WTC11 (cell line): ENCODE measurements around the gene PLP2. TPM values are rescaled to one million over a fixed set of nuclear protein-coding genes. Genes with fewer than 3 reads are reported as not detected.

Experiments used
- ATAC-seq: fragments of 200-7000 bp; cut with Tn5 transposase; 2 replicates; pipeline ENCODE4 v1.10.0; 2021; ENCODE audit warnings: mild to moderate bottlenecking, moderate library complexity
- CTCF ChIA-PET: fragments of 300-600 bp; sonication (Branson Sonifier 250); formaldehyde crosslinking; loops from one replicate; lab custom pipeline; 2021; ENCODE audit warnings: antibody characterized with exemption; lab: Charles Lee
- POLR2A ChIA-PET: fragments of 350-600 bp; sonication (Branson Sonifier 250); formaldehyde crosslinking; loops from one replicate; lab custom pipeline; 2021; ENCODE audit warnings: antibody characterized with exemption; lab: Charles Lee
- DNase-seq: peaks from one replicate; pipeline ENCODE4 v3.0.0; 2021; ENCODE audit warnings: low spot score
- H3K27ac Mint-ChIP-seq: 2 replicates; pipeline ENCODE4 v1.8.0; 2021; ENCODE audit warnings: mixed read lengths
- H3K27me3 Mint-ChIP-seq: 2 replicates; pipeline ENCODE4 v1.8.0; 2021; ENCODE audit warnings: low read depth, mild to moderate bottlenecking, moderate library complexity, mixed read lengths
- H3K36me3 Mint-ChIP-seq: 2 replicates; pipeline ENCODE4 v1.8.0; 2021; ENCODE audit warnings: mixed read lengths
- H3K4me1 Mint-ChIP-seq: 2 replicates; pipeline ENCODE4 v1.8.0; 2022; ENCODE audit warnings: mixed read lengths
- H3K4me3 Mint-ChIP-seq: 2 replicates; pipeline ENCODE4 v1.8.0; 2021; ENCODE audit warnings: mild to moderate bottlenecking, moderate library complexity, mixed read lengths
- H3K9me3 Mint-ChIP-seq: 2 replicates; pipeline ENCODE4 v1.8.0; 2021; ENCODE audit warnings: mixed read lengths
- AFF4 ChIP-seq: sonication (generic); formaldehyde crosslinking; IDR thresholded peaks from 2 replicates; pipeline ENCODE4 v1.8.1; 2023; ENCODE audit warnings: mild to moderate bottlenecking, missing genetic modification reagents, borderline replicate concordance
- ATF6 ChIP-seq: sonication (generic); formaldehyde crosslinking; IDR thresholded peaks from 2 replicates; pipeline ENCODE4 v1.8.1; 2023; ENCODE audit warnings: mild to moderate bottlenecking, missing genetic modification reagents
- CDX4 ChIP-seq: fragments of 250-450 bp; sonication (Bioruptor Pico); IDR thresholded peaks from 2 replicates; pipeline ENCODE4 v1.9.0; 2021; ENCODE audit warnings: moderate library complexity, mild to moderate bottlenecking, inconsistent platforms, borderline replicate concordance
- CTCF ChIP-seq: fragments of 200-600 bp; IDR thresholded peaks from 2 replicates; pipeline ENCODE4 v1.8.0; 2022; ENCODE audit warnings: antibody characterized with exemption
- E2F4 ChIP-seq: sonication (generic); formaldehyde crosslinking; IDR thresholded peaks from 2 replicates; pipeline ENCODE4 v1.8.1; 2022; ENCODE audit warnings: low read depth, mild to moderate bottlenecking, moderate library complexity, missing genetic modification reagents, borderline replicate concordance
- FOXJ3 ChIP-seq: sonication (generic); formaldehyde crosslinking; IDR thresholded peaks from 2 replicates; pipeline ENCODE4 v1.9.0; 2021; ENCODE audit warnings: missing genetic modification reagents, mild to moderate bottlenecking, borderline replicate concordance
- HMGA2 ChIP-seq: fragments of 250-450 bp; sonication (Bioruptor Pico); IDR thresholded peaks from 2 replicates; pipeline ENCODE4 v1.4.0; 2021; ENCODE audit warnings: mild to moderate bottlenecking, moderate library complexity
- JAZF1 ChIP-seq: fragments of 250-450 bp; sonication (Bioruptor Pico); IDR thresholded peaks from 2 replicates; pipeline ENCODE4 v1.9.0; 2021; ENCODE audit warnings: moderate library complexity, mild to moderate bottlenecking, inconsistent platforms
- JUN ChIP-seq: sonication (generic); formaldehyde crosslinking; IDR thresholded peaks from 2 replicates; pipeline ENCODE4 v1.8.0; 2023; ENCODE audit warnings: mild to moderate bottlenecking, missing genetic modification reagents
- MAX ChIP-seq: sonication (generic); formaldehyde crosslinking; IDR thresholded peaks from 2 replicates; pipeline ENCODE4 v1.8.0; 2022; ENCODE audit warnings: mild to moderate bottlenecking, missing genetic modification reagents
- MYBL2 ChIP-seq: sonication (generic); formaldehyde crosslinking; IDR thresholded peaks from 2 replicates; pipeline ENCODE4 v1.8.1; 2023; ENCODE audit warnings: mild to moderate bottlenecking, moderate library complexity, missing genetic modification reagents
- PRRX2 ChIP-seq: fragments of 250-450 bp; sonication (Bioruptor Pico); IDR thresholded peaks from 2 replicates; pipeline ENCODE4 v1.8.0; 2021; ENCODE audit warnings: mild to moderate bottlenecking
- RELA ChIP-seq: sonication (generic); formaldehyde crosslinking; IDR thresholded peaks from 2 replicates; pipeline ENCODE4 v1.8.1; 2022; ENCODE audit warnings: missing genetic modification reagents, mild to moderate bottlenecking, borderline replicate concordance
- ZBTB21 ChIP-seq: sonication (generic); formaldehyde crosslinking; IDR thresholded peaks from 2 replicates; pipeline ENCODE4 v1.8.1; 2023; ENCODE audit warnings: mild to moderate bottlenecking, missing genetic modification reagents, borderline replicate concordance
- ZBTB43 ChIP-seq: sonication (generic); formaldehyde crosslinking; IDR thresholded peaks from 2 replicates; pipeline ENCODE4 v1.8.1; 2023; ENCODE audit warnings: mild to moderate bottlenecking, missing genetic modification reagents
- ZMAT4 ChIP-seq: fragments of 250-450 bp; sonication (Bioruptor Pico); IDR thresholded peaks from 2 replicates; pipeline ENCODE4 v1.9.0; 2021; ENCODE audit warnings: mild to moderate bottlenecking
- ZNF317 ChIP-seq: sonication (generic); formaldehyde crosslinking; IDR thresholded peaks from 2 replicates; pipeline ENCODE4 v1.8.1; 2023; ENCODE audit warnings: low read depth, mild to moderate bottlenecking, moderate library complexity, missing genetic modification reagents, borderline replicate concordance
- ZNF671 ChIP-seq: fragments of 250-450 bp; sonication (Bioruptor Pico); IDR thresholded peaks from 2 replicates; pipeline ENCODE4 v1.8.0; 2021; ENCODE audit warnings: mild to moderate bottlenecking
- total RNA-seq: library from RNA; stranded (reverse); gene quantifications from 3 replicates; pipeline ENCODE4 v1.2.3, GENCODE V29; 2021

The PLP2 gene
- total RNA-seq, 1 experiment from 2014 or later: 12.4 TPM

GRCh38 chrX:49210406-49210805, 38.7 kb downstream of the PLP2 start:
- no peak for DNase-seq
- Mint-ChIP-seq H3K36me3 (no peaks in the 10 kb centered on the region), H3K9me3 (peaks cover 4% of the 10 kb centered on the region; the same call in 1 of the 2 replicates), H3K27ac (no peak overlapping the region), H3K4me1 (no peaks in the 10 kb centered on the region), H3K4me3 (no peak overlapping the region), H3K27me3 (peaks cover 5% of the 10 kb centered on the region; the same call in 1 of the 2 replicates)
- no peak for ATAC-seq
- POLR2A ChIA-PET: interaction anchor here (0.5 to 1.3 kb wide), 2 partner anchors 23 to 25 kb away, joined by 3 to 6 read pairs; partner anchors contain the start of gene CCDC22
- no peak for TF ChIP-seq AFF4 (CRISPR knock-in tag)
- no peak for TF ChIP-seq ZNF671 (CRISPR knock-in tag)
- TF ChIP-seq MYBL2 (CRISPR knock-in tag): no peak
- TF ChIP-seq ZBTB21 (CRISPR knock-in tag): no peak
- TF ChIP-seq CDX4: no peak
- TF ChIP-seq JUN: no peak
- TF ChIP-seq MAX: no peak
- no peak for TF ChIP-seq PRRX2
- TF ChIP-seq HMGA2 (CRISPR knock-in tag): no peak
- TF ChIP-seq JAZF1: no peak
- no peak for TF ChIP-seq ZMAT4 (CRISPR knock-in tag)
- TF ChIP-seq CTCF: no peak
- TF ChIP-seq ZBTB43: no peak
- TF ChIP-seq FOXJ3: no peak
- no peak for TF ChIP-seq E2F4 (CRISPR knock-in tag)
- no peak for TF ChIP-seq ZNF317 (CRISPR knock-in tag)
- no peak for TF ChIP-seq ATF6 (CRISPR knock-in tag)
- TF ChIP-seq RELA (CRISPR knock-in tag): no peak
- CTCF ChIA-PET: interaction anchor here (0.9 to 2.7 kb wide), 3 partner anchors 17 to 19 kb away, joined by 3 to 19 read pairs (median 6); no protein-coding TSS in a partner anchor
